Activated gamma-delta T cell (primary cell): Measurements from ENCODE around the gene UTP14A.

Experiments used
- DNase-seq: peaks from one replicate; lab custom pipeline; 2025; lab: John Stamatoyannopoulos, UW

The UTP14A gene

GRCh38 chrX:129945131-129945530 lies 39.2 kb downstream of the UTP14A start:
- no peak for DNase-seq

GRCh38 chrX:129953334-129953648 lies 47.3 kb downstream of the UTP14A start:
- no peak for DNase-seq

GRCh38 chrX:129953881-129954280 lies 47.9 kb downstream of the UTP14A start:
- no peak for DNase-seq

GRCh38 chrX:129954804-129955203 lies 48.8 kb downstream of the UTP14A start:
- DNase-seq, result no peak

GRCh38 chrX:129955682-129956081 lies 49.7 kb downstream of the UTP14A start:
- DNase-seq, result no peak

GRCh38 chrX:129956145-129956544 lies 50.2 kb downstream of the UTP14A start:
- DNase-seq, result no peak

- no peak for DNase-seq
Measured at GRCh38 chrX:129956765-129957164, 50.8 kb downstream of the UTP14A start.

GRCh38 chrX:129957241-129958082 lies 51.5 kb downstream of the UTP14A start:
- DNase-seq, result peak; percentile 26

GRCh38 chrX:129958083-129958465 lies 52.1 kb downstream of the UTP14A start:
- no peak for DNase-seq

GRCh38 chrX:129958814-129959492 lies 53.0 kb downstream of the UTP14A start:
- DNase-seq, result no peak

GRCh38 chrX:129959493-129959832 lies 53.5 kb downstream of the UTP14A start:
- no peak for DNase-seq

GRCh38 chrX:129961180-129962083 lies 55.5 kb downstream of the UTP14A start:
- DNase-seq, result peak; percentile 34

GRCh38 chrX:129963729-129964128 lies 57.8 kb downstream of the UTP14A start:
- no peak for DNase-seq

- DNase-seq, result no peak
Measured at GRCh38 chrX:129965166-129965565, 59.2 kb downstream of the UTP14A start.

- no peak for DNase-seq
Measured at GRCh38 chrX:129968968-129969367, 63.0 kb downstream of the UTP14A start.

GRCh38 chrX:129976441-129976840 lies 70.5 kb downstream of the UTP14A start:
- no peak for DNase-seq
